GM21367 (cell line): ENCODE data around the gene PSD.

ENCODE experiments used
- ATAC-seq: cut with Tn5 transposase; IDR thresholded peaks from one replicate; pipeline ENCODE4 v1.9.1; 2021; ENCODE audit not compliant: unreplicated experiment

The PSD gene

GRCh38 chr10:102405632-102406031 lies 13.0 kb downstream of the PSD start:
- no peak for ATAC-seq

- ATAC-seq, result no peak
Observed at GRCh38 chr10:102405108-102405571, 13.4 kb downstream of the PSD start.

- ATAC-seq, result no peak
Observed at GRCh38 chr10:102404361-102405107, 14.1 kb downstream of the PSD start.

GRCh38 chr10:102403115-102403514 lies 15.5 kb downstream of the PSD start:
- no peak for ATAC-seq

- no peak for ATAC-seq
Observed at GRCh38 chr10:102402512-102402896, 16.1 kb downstream of the PSD start.

GRCh38 chr10:102401735-102402511 lies 16.7 kb downstream of the PSD start:
- ATAC-seq, result no peak

- no peak for ATAC-seq
Observed at GRCh38 chr10:102401342-102401654, 17.3 kb downstream of the PSD start.

- ATAC-seq, result no peak
Observed at GRCh38 chr10:102400598-102401341, 17.8 kb downstream of the PSD start.

GRCh38 chr10:102400076-102400475 lies 18.5 kb downstream of the PSD start:
- no peak for ATAC-seq

- peak; percentile 34 for ATAC-seq
Observed at GRCh38 chr10:102399217-102400021, 19.2 kb downstream of the PSD start.

- no peak for ATAC-seq
Observed at GRCh38 chr10:102398172-102399020, 20.2 kb downstream of the PSD start.

GRCh38 chr10:102397222-102398171 lies 21.1 kb downstream of the PSD start:
- ATAC-seq, result no peak

- no peak for ATAC-seq
Observed at GRCh38 chr10:102396730-102397151, 21.8 kb downstream of the PSD start.

GRCh38 chr10:102396317-102396650 lies 22.3 kb downstream of the PSD start:
- ATAC-seq, result no peak

- ATAC-seq, result no peak
Observed at GRCh38 chr10:102395400-102396316, 22.9 kb downstream of the PSD start, which contains the start of gene NFKB2. TSS of gene NFKB2 (plus strand) at chr10:102395705. CDS start at chr10:102395960, 255 bp downstream.

GRCh38 chr10:102394801-102395399 lies 23.7 kb downstream of the PSD start:
- peak; percentile 2 for ATAC-seq

- ATAC-seq, result peak; percentile 77
Observed at GRCh38 chr10:102394079-102394800, 24.3 kb downstream of the PSD start.
